ENCODE results near the gene KIF1C.
A peak's percentile ranks its signal among the peaks of the same experiment; 100 is the strongest.

Gene KIF1C

DNA sequence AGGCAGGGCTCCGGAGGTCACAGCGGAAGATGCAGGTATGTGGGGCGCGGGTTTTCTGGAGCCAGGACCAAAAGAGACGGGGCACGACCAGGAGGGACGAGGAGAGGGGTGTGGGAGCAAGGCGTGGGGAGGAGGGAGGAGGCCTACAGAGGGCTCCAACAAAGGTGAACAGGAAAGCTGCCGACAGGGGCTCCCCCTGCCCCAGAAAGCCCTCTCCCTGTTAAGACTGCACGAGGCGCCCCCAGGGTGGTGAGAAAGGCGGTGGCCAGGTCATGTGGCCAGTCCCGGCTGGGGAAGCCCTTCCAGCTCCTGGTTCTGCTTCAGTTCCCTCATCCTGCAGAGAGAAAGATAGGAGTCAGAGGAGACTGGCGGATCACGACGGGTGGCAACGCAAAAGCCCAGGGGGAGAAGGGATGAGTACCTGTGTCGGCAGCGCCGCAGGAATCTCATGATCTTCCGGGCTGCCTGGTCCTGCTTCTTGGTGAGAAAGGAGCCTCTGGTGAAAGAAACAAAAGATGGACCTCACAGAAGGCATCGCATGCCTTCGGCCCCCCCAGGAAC, 29.2 kb upstream of the KIF1C start:
- peak in 16 of 51 donors; percentile 15 to 45 (median 31) for DNase-seq

DNA sequence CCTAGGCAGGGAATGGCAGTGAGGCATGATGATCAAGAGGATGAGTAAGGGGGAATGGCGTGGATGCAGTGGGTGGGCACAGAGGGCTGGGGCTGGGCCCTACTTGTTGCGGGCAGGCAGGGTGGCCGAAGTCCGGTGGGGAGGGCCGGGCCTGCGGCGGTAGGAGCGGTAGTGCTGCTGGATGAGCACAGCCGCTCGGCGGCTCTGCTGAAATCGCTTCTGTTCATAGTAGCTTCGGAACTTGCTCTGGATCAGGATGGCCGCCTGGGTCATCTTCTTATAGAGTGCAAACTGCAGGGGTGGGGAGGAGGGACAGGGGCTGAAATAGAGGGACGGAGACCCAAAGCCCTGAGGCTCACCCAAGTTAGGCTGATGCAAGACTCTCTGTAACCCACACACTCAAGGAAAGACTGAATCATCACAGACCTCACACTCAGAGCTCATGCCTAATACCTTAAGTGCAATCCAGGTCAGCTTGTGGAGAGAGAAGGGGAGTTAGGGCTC, 28.7 kb upstream of the KIF1C start:
- peak in 3 of 51 donors; percentile 4 to 30 (median 29) for DNase-seq

DNA sequence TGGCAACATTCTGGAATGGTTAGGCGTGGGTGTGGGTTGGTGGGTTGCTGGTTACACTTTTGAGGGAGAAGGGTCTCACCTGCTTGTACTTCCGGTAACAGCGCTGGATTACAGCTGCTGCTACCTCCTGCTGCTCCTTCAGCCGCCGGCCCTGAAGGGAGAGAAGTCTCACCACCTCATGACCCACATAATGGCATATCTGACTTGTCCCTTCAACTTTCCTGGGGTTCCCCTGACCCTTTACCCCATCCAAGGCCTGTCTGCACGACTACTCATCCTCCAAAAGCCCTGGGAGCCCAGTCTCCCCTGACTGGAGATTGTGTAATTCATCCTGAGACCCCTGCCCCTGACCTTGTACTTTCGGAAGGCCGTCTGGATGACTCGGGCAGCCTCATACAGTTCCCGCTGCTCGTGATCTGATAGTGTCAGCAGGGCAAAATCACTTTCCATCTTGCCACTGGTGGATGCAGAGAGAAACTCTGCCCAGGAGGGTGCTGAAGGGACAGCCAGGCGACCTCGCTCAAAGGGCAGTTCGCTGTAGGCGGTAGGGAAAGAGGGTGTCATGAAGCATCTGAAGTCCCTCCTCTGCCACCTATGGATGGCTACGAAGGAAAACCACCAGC, 28.1 kb upstream of the KIF1C start:
- DNase-seq, result no peak

DNA sequence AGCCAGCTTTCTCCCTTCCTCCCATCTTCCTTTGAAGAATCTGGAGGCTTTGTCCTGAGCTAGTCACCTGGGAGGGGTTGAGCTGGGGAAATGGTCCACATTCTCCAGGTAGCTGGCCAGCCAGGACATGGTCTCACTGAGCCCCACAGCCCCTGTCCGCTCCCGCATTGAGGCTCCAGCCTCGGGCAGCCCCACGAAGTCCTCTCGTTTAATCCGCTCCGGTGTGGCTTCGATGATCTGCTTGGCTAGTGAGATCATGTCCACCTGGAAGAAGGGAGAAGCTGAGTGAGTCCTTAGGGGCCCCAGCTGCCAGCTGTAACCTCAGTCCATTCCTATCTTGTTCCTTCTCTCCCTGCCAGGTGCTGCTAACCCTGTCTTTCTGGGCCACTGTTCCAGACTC, 27.5 kb upstream of the KIF1C start:
- DNase-seq, result no peak

DNA sequence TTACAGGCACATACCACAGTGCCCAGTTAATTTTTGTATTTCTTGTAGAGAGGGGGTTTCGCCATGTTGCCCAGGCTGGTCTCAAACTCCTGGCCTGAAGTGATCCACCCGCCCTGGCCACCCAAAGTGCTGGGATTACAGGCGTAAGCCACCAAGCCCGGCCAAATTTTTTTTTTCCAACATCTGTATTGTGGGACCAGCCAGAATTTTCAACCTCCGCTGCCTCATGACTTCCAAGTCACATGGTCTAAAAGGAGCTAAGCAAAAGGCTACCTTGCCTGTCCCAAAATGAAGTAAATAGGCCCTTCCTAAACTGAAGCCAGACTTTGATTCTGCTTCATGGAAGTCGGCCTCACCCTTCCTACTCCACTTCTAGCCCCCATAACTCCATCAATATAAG, 25.9 kb upstream of the KIF1C start:
- DNase-seq, result no peak

DNA sequence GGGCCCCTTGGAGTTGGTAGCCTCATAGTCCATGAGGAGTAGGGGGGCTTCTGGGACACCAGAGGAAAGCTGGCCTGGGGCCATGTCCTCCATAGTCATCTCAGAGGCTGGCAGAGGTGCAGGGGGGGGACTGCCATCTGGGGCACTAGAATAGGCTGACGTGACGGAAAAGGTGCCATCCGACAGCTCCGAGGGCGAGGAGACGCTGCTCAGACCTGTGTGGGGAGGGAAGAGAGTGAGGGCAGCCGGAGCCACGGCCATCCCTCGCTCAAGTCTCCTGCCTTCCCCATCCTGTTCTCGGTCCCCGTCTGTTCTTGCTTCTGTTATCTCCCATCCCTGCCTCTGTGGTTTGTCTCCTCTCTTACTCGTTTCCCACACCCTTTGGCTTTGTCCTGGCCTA, 25.4 kb upstream of the KIF1C start:
- no peak for DNase-seq

DNA sequence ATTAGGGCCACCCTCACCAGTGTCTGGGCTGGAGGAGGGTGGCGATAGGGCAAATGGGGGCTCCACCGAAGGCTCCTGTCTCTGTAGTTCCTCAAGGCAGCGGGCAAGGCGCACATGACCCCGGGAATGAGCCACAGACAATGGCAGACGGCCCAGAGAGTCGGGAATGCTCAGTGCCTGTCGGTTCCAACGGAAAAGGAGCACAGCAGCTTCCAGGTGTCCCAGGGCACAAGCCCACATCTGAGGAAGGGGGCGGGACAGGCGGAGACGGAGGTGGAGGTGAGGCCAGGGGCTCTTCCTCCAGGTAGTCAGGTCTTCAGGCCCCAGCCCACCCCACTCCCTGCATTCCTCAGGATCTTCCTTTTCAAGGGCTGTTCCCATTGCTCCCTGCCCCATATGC, 25.0 kb upstream of the KIF1C start:
- DNase-seq, result no peak

DNA sequence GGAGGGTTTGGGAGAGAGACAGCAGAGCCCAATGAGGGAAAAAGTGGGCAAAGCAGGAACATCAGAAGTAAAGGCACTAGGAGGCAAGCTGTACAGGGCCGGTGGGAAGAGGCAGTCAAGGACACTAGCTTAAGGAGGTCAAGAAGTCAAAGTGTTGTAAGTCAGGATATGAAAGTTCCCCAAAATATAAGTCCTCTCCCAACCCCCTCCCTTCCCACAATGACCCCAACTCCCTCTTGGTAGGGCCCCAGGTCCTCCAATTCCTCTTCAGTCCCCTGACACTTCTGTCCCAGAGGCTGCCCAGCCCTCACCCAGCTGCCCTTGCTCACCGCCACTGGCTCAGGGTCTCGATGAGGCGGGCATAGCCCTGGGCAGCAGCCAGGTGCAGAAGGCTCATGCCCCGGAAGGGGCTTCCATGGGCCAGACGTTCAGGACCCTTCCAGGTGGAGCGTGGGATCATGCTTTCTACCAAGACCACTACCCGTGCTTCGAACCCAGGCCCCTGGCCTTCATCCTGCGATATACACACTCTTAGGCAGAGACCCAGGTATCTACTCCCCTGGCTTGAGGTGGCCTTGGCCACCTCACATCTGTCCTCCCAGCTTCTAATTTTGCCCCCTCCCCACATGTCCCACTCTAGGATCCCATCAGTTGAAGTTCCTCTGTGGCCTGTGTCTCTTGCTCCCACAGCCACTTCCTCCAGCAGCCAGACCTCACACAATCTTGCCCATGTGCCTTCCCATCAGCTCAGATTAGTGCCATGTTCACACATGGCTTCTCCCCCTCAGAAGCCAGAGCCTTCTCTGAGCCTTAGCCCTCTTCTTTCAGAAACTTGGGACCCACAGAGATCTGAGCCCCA, 24.3 kb upstream of the KIF1C start:
- DNase-seq, result no peak

DNA sequence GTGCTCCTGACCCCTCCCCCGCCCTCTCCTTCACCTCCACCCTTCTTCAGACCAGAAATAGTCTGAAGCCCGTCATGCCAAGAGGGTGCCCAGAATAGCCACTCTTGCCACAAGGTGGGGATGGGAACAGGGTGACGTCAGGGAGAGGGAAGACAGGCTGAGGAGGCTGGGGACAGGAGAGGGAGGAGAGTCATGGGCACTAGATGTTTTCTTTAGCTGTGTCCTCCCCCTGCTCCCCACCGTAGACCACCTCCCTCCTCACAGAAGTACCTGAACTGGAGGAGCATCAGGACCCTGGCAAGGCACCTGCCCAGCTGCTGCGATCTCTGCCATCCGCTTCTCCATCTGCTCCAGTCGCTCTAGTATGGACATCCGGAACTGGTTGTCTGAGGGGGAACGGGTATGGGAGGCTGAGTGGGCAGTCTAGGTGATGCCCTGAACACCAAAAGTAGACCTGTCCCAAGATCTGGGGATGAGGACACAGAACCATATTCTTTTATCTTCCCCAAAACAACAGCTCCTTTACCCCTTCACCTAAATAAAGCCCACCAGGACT, 23.6 kb upstream of the KIF1C start:
- peak in 1 of 51 donors; percentile 17 for DNase-seq

DNA sequence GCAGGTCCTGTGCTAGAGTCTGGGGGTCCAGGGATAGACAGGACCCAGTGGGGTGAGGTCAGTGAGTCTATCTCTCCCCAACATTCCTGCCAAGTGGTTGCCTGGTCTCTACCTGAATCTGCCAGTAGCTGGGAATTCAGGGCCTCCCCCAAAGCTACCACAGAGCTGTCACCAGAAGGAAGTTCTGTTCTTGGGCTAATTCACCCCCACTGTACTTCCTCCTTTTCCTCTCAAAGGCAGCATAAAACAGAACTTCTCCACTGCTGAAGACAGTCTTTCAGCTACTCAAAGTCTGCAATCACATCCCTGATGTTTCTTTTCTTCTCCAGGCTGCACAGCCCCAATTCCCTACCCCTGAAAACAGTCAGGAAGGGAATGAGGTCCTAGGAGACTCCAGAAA, 19.0 kb upstream of the KIF1C start:
- no peak for DNase-seq

DNA sequence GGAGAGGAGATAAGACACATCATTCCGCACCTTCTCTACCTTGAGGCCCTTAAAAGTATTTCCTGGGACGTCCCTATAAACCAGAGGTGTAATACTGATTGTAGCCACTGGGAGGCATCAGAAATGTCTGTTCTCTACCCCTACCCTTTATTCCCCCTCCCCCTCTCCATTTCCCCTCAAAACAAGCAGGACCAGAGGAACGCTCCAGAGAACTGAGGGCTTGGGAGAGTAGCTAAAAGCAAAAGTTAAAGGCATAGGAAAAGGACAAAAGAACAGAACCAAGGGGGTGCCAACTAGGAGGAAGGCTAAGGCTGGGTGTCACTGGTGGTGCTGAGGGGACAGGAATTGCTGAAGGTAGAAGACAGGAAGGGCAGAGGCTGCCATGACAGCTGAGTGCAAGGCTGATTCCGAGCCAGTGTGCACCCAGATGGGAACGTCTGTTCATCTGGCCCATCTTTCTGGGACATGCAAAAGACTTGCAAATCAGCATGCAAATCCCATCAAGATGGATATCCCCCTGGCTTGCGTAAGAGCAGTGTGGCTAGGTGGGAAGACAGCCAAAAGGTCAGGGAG, 17.0 kb upstream of the KIF1C start:
- DNase-seq, result peak in 2 of 51 donors; percentile 15 to 32

DNA sequence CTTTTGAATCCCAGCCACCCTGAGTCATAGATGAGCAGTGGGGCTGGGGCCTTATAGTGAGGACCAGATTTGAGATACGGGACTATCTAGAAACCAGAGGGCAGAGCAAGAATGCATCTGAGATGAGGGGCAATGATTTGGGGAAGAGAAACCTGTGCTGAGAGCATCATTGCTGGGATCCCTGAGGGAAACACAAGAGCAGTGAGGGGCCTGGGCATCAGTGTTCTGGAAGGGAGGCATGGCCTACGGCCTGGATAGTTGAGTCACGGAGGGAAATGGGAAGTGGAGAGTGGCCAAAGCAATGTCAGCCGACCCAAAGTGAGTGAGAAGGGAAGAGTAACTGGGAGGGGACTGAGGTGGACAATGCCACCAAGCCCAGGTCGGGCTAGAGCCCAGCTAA, 15.4 kb upstream of the KIF1C start:
- no peak for DNase-seq

DNA sequence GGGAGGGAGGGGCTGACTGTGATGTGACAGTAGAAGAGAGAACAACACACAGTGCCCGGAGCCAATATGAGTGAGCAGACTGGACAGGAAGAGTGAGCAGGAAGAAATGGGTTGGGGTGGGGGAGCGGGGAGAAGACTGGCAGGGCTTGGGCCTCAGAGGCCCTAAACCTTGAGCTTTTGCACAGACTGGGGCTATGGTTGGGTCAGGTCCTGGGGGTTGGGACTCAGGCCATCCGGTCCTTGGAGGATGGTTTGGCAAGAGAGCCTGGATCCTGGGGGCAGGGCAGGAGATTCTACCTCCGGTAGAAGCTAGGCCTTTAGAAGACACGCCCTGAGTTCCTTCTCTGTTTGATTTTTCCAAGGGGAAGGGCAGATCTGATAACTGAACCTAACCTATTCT, 11.3 kb upstream of the KIF1C start:
- peak in 2 of 51 donors; percentile 9 to 14 for DNase-seq

DNA sequence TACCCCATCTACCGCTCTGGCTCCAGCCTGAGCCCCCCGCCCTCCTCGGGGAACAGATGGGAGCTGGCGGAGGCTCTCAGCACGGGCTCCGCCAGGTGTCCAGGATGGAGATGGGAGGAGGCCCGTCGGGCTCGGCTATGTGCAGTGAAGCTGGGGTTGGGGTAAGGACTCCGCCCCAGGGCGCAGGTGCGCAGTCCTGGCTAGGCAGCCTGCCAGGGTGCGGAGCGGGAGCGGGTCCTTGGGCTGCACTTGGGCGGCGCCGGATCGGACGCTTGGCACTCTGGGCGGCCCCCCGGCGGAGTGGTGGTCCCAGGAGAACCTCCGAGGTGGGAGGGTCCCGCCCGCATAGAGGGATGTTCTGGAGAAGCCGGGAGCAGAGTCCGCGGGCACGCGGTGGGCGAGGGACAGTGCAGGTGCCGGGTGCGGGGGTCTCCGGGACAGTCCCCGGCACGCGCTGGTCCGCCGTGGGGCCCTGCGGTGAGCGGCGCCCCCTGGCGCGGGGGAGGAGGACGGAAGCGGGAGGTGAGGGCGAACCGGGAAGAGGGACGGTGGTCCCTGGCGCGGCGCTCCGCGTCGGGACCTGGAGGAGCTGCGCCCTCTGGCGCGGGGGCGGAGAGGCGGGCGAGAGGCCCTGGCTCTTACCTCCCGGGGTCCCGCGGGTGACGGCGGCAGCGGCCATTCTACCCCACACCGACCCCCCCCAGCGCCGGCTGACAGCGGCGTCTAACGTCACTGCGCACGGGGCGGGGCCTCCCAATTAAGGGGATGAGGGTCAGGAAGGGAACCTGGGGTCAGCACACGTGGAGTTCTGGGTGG, 10.6 kb upstream of the KIF1C start, which contains the start of gene CAMTA2:
Gene CAMTA2 (minus strand): TSS at position 725 of the 816 bp plus-strand sequence. CDS start 1,453 bp downstream, outside the sequence.
- DNase-seq, result peak; percentile 24 to 90 (median 79)

DNA sequence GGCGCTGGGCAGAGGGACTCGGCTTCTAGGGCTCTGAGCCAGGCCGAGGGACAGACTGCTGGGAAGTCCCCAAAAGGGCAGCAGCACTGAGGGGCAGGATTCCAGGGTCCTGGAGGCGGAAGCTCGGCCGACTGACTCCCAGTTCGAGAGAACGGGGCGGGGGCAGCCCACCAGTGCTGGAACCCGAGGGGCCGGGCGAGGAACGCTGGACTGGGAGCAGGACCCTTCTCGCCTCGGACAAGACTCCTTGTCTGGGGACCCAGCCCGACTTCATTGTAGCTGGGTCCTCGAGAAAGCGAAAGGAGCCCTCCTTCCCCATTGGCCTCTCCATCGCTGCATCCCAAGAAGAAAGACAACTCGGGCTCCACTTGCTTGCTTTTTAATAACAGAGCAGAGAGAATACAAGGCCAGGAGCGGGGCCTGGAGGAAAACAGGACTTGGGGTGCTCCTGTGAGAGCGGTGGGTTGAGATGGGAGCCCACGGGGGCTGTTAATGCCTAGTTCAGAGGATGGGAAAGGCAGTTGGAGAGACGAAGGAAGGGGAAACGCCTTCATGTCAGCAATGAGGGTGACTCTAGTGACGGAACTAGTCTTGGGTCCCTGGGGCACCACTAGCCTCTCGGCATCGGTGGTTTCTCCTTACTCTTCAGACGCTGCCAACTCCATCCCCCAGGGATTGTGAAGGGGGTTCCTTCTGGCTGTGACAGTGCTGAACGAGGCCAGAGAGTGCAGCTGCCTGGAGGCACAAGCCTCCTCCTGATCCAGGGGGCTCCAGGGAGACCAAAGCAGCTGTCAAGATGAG, 9.8 kb upstream of the KIF1C start:
- peak in 3 of 51 donors; percentile 53 to 58 (median 54) for DNase-seq

DNA sequence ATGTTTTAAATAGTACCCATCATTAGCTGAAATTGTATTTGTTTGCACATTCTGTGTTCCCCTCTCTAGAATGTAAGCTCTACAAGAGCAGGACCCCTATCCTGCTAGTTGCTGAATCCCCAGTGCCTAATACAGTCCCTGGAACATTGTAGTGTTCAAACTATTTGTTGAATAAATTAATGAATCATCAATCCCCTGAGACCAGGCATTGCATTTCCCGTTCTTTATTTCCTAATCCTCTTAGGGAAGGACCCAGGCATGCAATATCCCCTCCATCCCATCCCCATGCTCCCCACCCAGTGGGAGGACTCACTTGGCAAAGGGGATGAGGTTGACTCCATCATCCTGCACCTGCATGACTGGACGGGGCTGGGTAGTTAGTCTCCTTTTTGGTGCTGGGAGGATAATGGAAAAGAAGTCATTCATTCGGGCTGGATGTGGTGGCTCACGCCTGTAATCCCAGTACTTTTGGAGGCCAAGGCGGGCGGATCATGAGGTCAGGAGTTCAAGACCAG, 3.6 kb upstream of the KIF1C start:
- no peak for DNase-seq

DNA sequence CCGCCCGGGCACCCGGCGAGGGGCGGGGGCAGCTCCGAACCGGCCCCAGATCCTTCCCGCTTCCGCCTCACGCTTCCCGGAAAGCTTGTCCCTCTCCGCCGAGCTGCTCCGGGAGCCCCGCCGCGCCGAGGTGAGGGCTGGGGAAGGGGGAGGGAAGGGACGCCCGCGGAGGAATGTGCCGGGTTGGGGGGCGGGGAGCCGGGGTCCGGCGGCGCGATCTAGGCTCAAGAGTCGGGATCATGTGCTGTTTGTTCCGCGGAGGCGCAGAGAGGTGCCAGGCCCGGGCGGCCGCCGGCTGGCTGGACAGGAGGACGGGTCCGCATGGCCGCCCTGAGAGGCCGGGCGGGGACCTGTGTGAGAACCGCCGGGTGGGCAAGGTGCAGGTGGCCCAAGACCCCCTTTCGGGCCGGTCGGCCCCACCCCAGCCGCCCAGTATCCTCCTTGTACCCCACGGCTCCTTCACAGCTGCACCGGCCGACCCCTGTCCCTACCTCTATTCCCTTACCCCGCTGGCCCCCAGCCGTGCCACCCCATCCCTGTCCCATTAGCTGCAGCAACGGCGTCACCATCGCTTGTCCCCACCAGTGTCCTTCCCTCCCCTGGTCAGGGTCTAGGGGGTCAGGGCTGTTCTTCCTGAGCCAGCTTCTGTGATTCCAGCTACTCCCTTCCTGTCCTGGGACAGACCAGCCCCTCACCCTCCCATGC, 429 bp downstream of the KIF1C start:
- DNase-seq, result peak in 21 of 51 donors; percentile 13 to 77 (median 50)

DNA sequence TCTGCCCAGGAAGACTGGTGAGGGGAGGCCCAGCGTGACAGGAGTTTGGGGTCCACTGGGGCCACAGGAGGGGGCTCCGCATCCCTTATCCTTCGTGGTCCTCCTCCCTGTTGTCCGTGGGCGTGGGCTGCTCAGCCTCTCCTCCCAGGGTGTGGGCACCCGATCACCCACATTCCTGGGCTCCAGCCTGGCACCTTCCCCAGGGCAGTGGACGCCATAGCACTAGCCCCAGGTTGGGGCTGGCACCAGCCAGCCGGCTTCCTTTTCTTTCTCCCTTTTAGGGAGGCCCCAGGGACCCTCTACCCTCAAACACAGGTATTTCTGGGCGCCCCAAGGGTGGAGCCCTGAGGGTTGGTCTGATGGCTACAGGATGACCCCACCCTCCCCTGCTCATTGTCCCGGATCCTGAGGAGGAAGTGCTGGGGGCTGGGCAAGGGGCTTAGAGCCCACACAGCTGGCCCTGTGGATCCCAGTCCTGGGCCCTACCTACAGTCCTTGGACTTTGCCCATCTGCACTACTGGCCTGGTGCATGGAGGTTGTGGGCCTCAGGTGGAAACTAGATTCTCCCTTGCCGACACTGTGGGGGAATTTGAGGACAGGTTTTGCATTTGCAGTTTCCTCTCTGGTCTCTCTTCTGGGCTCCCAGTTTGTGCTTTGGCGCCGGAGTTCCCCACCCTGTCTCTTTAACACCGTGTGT, 1.1 kb downstream of the KIF1C start:
- DNase-seq, result no peak

All from hypothalamus (tissue), 51 donors.